ENCODE measurements around the gene SEMA5B.

The SEMA5B gene

DNA sequence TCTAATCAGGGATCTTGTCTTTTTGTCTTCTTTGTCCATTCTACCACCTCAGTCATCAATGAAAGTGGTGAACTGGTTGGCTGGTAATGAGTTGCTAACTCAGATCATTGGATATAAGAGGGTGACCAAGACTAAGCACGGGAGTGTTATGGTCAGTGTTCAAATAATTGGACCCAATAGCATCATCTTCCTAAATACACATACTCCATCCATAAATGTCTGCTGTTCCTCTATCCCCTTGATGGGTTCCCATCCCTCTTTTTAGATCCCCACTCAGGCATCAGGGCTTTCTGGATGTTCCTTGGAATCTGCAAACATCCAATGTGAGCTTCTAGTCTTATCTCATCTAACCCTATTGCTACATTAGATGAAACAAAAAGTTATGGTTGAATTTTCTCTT lies 3.5 kb downstream of the SEMA5B start:
- no peak for DNase-seq

GRCh38 chr3:123021996-123022510 lies 5.5 kb downstream of the SEMA5B start:
- no peak for DNase-seq

GRCh38 chr3:123021388-123021787 lies 6.2 kb downstream of the SEMA5B start:
- no peak for DNase-seq

DNA sequence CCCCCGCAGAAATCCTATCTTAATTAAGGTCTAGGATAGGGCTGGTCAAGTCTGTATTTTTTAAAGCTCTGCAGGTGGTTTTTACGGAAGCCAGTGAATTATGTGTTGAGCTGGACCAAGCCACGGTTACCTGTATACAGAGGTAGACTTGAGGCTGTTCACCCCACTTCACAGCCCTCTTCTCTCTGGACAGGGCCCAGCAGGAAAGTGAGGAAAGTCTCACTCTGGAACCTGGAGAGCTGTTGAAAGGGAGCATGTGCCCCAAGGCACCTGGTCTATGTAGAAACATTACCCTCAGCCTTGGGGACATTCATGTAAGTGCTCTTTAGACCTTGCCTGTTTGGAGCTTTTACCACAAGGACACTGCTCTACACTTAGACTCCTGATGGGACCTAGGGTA lies 6.9 kb downstream of the SEMA5B start:
- no peak for DNase-seq

DNA sequence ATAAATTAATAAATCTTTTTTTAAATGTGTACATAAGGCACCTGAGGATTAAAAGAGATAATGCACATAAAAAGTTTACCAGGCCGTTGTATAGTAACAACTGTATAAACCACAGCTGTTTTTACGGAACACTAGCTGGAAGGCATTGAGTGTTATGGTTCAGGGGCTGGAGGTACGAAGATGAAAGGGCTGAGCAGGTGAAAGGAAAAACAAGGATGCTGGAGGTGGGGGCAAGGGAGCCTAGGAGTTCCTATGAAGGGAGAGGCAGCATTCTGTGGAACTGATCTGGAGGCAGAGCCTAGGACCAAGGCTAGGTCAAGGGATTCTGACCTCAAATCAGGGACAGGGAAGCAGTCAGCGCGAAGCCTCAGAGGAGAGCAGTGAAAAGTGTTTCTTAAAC lies 8.0 kb downstream of the SEMA5B start:
- DNase-seq, result peak; percentile 17

DNA sequence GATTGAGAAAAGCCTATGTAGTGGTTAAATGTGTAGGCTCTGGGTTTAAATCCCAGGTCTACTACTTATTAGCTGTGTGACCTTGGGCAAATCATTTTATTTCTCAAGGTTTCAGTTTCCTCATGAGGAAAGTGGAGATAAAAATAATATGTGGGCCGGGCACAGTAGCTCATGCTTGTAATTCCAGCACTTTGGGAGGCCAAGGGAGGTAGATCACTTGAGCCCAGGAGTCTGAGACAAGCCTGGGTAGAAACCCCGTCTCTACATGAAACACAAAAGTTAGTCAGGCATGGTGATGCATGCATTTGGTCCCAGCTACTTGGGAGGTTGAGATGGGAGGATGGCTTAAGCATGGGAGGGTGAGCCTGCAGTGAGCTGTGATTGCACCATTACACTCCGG lies 8.4 kb downstream of the SEMA5B start:
- peak; percentile 27 for DNase-seq

- no peak for DNase-seq
Observed at GRCh38 chr3:123018683-123019082, 8.9 kb downstream of the SEMA5B start.

GRCh38 chr3:123015596-123015995 lies 12.0 kb downstream of the SEMA5B start:
- no peak for DNase-seq

DNA sequence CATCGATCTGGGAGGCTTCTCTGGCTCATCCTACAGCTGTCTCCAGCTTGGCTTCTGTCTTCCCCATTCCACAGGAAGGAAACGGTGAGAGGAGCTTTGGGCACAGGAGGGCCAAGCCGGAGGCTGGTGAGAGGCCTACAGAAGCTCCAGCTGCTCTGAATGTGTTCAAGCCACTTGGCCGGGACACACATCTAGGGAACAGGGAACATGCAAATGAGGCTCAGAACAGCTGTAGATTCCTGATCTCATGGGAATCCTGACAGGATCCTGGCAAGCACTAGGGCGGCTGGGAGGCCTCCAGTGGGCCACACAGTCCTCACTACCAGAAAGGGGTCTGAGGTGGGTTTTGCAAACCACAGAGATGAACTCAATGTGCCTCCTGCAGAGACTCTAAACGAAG lies 13.7 kb downstream of the SEMA5B start:
- DNase-seq, result no peak

- no peak for DNase-seq
Observed at GRCh38 chr3:123012652-123013051, 14.9 kb downstream of the SEMA5B start.

- DNase-seq, result no peak
Observed at GRCh38 chr3:123011447-123011846, 16.1 kb downstream of the SEMA5B start.

DNA sequence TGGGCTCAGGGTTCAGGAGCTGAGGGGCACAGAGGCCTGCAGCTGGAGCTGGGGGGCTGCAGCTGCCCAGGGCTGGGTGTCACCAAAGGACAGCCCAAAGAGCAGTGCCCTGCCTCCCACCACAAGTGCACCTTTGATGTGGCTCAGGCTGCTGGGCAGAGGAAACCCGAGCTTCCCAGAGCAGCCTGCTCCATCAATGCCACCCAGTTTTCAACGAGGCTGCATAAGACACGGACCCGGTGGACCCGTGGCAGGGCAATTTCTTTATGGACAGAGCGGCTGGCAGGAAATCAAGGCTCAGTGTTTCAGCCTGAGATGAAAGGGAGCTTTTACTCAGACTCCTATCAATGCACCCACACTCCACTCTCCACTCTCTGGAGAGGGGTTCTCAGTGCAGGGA lies 18.7 kb downstream of the SEMA5B start:
- no peak for DNase-seq

- no peak for DNase-seq
Observed at GRCh38 chr3:123006609-123007008, 21.0 kb downstream of the SEMA5B start.

GRCh38 chr3:123005291-123005690 lies 22.3 kb downstream of the SEMA5B start:
- no peak for DNase-seq

DNA sequence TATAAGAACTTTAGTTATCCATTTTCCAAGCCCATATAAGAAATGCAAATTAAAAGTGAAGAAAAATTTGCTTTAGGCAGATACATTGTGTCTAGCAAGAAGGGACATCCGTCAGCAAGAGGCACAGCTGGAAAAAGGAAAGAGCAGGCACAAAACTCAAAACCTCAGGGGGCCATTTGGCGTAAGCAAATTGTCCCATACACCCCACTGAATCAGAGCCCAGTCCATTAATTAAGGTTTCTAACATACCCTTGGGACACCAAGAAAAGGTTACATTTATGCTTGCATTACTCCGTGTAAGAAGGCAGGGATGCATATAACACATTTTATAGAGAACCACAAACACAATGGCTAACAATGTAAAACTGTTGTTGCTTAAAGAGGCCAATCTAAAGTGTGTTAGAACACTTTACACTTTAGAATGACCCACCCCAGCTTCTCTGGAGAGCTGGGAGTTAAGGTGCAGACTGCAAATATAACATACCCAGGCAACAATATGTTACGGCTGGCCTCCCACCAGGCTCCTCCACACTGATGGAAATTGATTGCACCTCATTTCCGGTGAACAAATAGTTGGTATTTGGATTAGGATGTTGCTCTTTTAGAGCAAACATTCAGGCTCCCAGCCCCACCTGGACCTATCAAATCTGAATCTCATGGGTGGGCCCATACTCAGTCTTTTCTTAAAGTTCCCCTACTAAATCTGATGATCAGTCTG lies 23.2 kb downstream of the SEMA5B start:
- no peak for DNase-seq

DNA sequence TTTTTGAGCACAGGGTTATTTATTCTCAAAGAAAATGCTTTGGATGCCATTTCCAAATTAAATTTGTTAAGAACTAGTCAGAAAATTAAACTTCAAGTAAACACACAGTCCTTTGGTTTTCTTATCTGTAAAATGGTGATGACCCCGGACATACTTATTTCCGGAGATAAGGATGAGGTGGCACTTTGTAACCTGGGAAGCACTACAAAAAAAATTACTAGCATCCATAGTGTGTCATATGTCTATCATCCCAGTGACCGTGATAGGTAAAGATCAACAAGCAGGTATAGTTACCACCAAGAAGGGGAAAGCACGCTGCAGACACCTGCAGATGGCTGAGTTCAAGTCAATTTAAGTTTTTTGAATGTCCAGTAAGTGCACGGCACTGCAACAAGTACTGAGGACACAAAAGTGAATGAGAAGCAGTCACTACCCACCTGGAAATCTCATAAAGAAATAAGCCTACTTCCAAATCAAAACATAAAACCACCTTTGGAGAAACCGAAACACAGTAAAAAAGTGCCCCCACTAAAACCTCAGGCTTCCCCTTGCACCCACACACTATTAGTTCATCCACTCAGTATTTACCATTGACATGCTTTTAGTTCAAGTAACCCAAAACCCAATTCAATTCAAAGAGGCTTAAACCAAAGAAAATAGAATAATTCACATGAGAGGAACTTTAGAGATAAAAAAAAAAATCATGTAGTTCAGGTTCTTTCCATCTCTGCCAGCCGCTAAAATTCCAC lies 24.6 kb downstream of the SEMA5B start:
- DNase-seq, result no peak

DNA sequence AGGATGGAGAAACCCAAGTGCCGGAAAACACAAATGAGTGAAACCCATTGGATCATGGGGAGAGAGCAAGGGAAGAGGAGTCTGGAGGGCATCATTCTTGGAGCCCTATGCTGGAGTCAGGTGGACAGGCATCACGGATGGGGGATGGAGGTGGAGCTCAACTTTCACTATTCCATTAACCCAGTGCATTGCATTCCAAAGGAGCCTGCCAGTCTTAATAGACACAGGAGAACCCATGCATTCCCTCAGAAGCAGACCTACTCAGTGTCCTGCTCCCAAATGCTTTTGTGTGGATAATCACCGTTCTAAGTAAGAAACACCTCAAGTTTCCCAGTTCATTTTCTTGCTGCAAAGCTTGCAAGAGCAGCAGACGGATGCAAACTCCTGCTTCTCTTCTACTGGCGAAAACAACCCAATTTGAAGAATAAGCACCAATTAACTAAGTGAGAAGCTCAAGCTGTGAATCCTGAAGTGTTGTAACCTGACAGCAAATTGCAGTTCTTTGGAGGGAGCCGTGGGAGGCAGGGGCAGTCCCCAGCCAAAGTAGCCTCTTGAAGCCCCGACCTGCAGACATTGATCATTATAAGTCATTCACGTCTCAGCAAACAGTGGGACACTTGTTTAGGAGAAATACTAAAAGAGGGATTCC lies 25.3 kb downstream of the SEMA5B start:
- no peak for DNase-seq

- DNase-seq, result no peak
Observed at GRCh38 chr3:122998856-122999255, 28.7 kb downstream of the SEMA5B start.

- DNase-seq, result no peak
Observed at GRCh38 chr3:122998206-122998605, 29.4 kb downstream of the SEMA5B start.

DNA sequence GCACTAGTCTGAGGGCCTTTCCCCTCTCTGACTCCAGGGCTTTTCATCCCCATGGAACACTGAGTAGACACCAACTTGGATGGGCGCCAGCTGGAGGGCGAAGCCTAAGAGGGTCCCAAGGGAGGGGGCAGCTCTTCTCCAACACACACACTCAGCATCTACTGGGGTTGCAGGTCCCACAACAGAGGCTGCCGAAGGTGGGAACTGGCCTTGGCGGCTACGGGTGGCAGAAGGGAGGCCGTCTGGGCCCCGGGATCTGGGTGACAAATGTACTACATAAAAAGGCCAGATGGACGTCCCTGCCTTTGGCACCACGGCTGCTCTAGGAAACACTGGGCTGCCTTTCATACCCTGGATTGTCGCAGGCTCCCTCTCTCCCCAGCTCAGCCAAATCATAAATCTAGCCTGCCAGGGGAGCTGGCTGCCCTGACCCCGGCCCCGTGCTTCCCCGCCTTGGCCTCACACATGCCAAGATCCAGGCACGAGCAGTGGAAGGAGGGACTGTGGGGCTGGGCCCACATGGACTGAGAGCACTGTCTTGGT lies 31.5 kb downstream of the SEMA5B start:
- DNase-seq, result no peak

GRCh38 chr3:122994954-122995353 lies 32.6 kb downstream of the SEMA5B start:
- no peak for DNase-seq

DNA sequence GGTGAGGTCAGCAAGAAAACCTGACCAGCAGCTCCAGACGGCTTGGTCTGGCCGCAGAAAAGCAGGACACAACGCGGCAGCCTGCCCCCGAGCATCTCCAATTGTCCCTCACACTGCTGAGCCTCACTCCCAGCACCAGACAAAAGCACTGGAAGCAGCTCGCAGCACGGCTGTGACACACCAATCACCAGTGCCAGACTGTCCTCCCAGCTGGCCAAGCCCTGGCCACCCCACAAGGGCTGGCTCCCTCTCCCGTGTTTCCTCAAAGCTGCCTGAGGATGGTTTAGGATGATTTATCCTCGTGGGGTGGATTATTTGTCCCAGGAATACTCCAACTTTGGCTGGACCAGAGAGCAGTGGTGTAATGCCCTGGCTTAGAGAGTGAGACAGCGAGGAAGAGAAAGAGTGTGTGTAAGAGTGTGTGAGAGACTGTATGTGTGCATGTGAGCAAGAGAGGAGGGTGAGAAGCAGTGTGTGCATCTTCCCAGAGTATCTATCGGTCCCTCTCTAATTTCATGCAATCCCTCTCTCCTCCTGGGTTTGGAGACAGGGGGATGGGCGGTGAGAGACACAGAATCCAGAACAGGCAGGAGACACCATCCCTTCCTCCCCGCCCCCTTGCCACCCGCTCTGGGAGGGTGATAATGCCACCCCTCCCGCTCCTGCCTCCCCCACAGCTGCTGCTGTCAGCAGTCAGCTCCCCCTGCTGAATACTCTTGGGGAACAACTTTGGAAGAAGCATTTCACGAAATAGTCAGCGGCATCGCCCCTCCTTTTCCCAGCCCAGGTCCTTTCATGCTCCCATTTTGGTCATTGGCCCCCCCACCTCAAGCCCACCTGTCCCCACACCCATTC lies 34.2 kb downstream of the SEMA5B start:
- no peak for DNase-seq

GRCh38 chr3:122992676-122993075 lies 34.9 kb downstream of the SEMA5B start:
- DNase-seq, result no peak
